ENCODE data around the gene IFIT2.

Gene IFIT2

GRCh38 chr10:89295597-89295996, 6.2 kb upstream of the IFIT2 start:
- Histone ChIP-seq H3K4me2 (ENCODE audit: low read length) (no peak overlapping the region), H3K27ac (ENCODE audit: low read depth, low read length, poor library complexity, severe bottlenecking) (no peak overlapping the region), H3K36me3 (ENCODE audit: insufficient read depth, low read length) (no peaks in the 10 kb centered on the region), H3K9ac (ENCODE audit: low read length) (no peak overlapping the region), H3K9me3 (ENCODE audit: low read length) (no peaks in the 10 kb centered on the region), H4K20me1 (ENCODE audit: insufficient read depth, low read length) (no peaks in the 10 kb centered on the region), H2AFZ (ENCODE audit: low read length) (no peak overlapping the region), H3K27me3 (ENCODE audit: insufficient read depth, low read length) (no peaks in the 10 kb centered on the region), H3K4me1 (ENCODE audit: insufficient read depth, low read length, severe bottlenecking) (no peaks in the 10 kb centered on the region), H3K9me2 (ENCODE audit: low read depth, low read length) (no peaks in the 10 kb centered on the region), H3F3A (ENCODE audit: insufficient read depth, low read length) (no peaks in the 10 kb centered on the region), H3K4me3 (ENCODE audit: low read depth, low read length, poor library complexity, severe bottlenecking) (no peak overlapping the region), H3K79me2 (ENCODE audit: insufficient read depth, low read length) (no peaks in the 10 kb centered on the region)
- TF ChIP-seq EZH2 (IDR thresholded peaks at IDR 0.05; ENCODE audit: borderline replicate concordance, low read length), result no peak
- no peak for TF ChIP-seq CTCF (IDR thresholded peaks at IDR 0.05; ENCODE audit: low read length)

- H3K9me3 ChIP-seq (ENCODE audit: low read length), result no peaks in the 10 kb centered on the region
- no peaks in the 10 kb centered on the region for H3K9me2 ChIP-seq (ENCODE audit: low read depth, low read length)
- H4K20me1 ChIP-seq (ENCODE audit: insufficient read depth, low read length), result no peaks in the 10 kb centered on the region
- no peak overlapping the region for H3K4me2 ChIP-seq (ENCODE audit: low read length)
- no peak overlapping the region for H3K9ac ChIP-seq (ENCODE audit: low read length)
- H3K4me1 ChIP-seq (ENCODE audit: insufficient read depth, low read length, severe bottlenecking), result peaks cover under 1% of the 10 kb centered on the region
- no peak overlapping the region for H3K4me3 ChIP-seq (ENCODE audit: low read depth, low read length, poor library complexity, severe bottlenecking)
- TF ChIP-seq EZH2 (IDR thresholded peaks at IDR 0.05; ENCODE audit: borderline replicate concordance, low read length) (no peak), CTCF (IDR thresholded peaks at IDR 0.05; ENCODE audit: low read length) (no peak)
- no peaks in the 10 kb centered on the region for H3K27me3 ChIP-seq (ENCODE audit: insufficient read depth, low read length)
- H3K79me2 ChIP-seq (ENCODE audit: insufficient read depth, low read length), result no peaks in the 10 kb centered on the region
- H3K36me3 ChIP-seq (ENCODE audit: insufficient read depth, low read length), result no peaks in the 10 kb centered on the region
- H3K27ac ChIP-seq (ENCODE audit: low read depth, low read length, poor library complexity, severe bottlenecking), result no peak overlapping the region
- no peak overlapping the region for H2AFZ ChIP-seq (ENCODE audit: low read length)
- no peaks in the 10 kb centered on the region for H3F3A ChIP-seq (ENCODE audit: insufficient read depth, low read length)
These were observed 5.6 kb upstream of the IFIT2 start for GRCh38 chr10:89296220-89296648.

- no peak for TF ChIP-seq CTCF (IDR thresholded peaks at IDR 0.05; ENCODE audit: low read length)
- no peak for TF ChIP-seq EZH2 (IDR thresholded peaks at IDR 0.05; ENCODE audit: borderline replicate concordance, low read length)
- Histone ChIP-seq H3K4me2 (ENCODE audit: low read length) (no peak overlapping the region), H3K27me3 (ENCODE audit: insufficient read depth, low read length) (no peaks in the 10 kb centered on the region), H2AFZ (ENCODE audit: low read length) (no peak overlapping the region), H3K27ac (ENCODE audit: low read depth, low read length, poor library complexity, severe bottlenecking) (no peak overlapping the region), H3K9me2 (ENCODE audit: low read depth, low read length) (no peaks in the 10 kb centered on the region), H3K4me1 (ENCODE audit: insufficient read depth, low read length, severe bottlenecking) (peaks cover 12% of the 10 kb centered on the region), H4K20me1 (ENCODE audit: insufficient read depth, low read length) (no peaks in the 10 kb centered on the region), H3K9ac (ENCODE audit: low read length) (no peak overlapping the region), H3K79me2 (ENCODE audit: insufficient read depth, low read length) (no peaks in the 10 kb centered on the region), H3K9me3 (ENCODE audit: low read length) (no peaks in the 10 kb centered on the region), H3F3A (ENCODE audit: insufficient read depth, low read length) (no peaks in the 10 kb centered on the region), H3K4me3 (ENCODE audit: low read depth, low read length, poor library complexity, severe bottlenecking) (no peak overlapping the region), H3K36me3 (ENCODE audit: insufficient read depth, low read length) (no peaks in the 10 kb centered on the region)
These were observed 4.5 kb upstream of the IFIT2 start for GRCh38 chr10:89297356-89297755.
